ENCODE results near the gene SPIB. TPM values are rescaled to one million over a fixed set of nuclear protein-coding genes. Genes with fewer than 3 reads are reported as not detected.
"Not testable (repeated sequence)": the region's sequence is repeated elsewhere in the genome, so short reads cannot be mapped to it uniquely, and the experiment has no call there.

The SPIB gene
- total RNA-seq, 8 experiments from 2014 or later, result 0.09 to 2.6 (median 0.47) TPM; not detected in 2

GRCh38 chr19:50383001-50383851 lies 35.5 kb upstream of the SPIB start:
- ATAC-seq (replicated peaks in 6 of 8), result no peak
- in situ Hi-C loops (cut with MboI; ENCODE audit: low pct_unique_long_range_greater_than_20kb in 2 of 9, low sequenced_read_pairs in 9 of 9, unreplicated experiment in 9 of 9), result no loop called here

GRCh38 chr19:50383852-50384684 lies 34.7 kb upstream of the SPIB start, which contains the start of gene POLD1:
TSS of gene POLD1 (plus strand) at chr19:50384347. CDS start at chr19:50398852, 14,505 bp downstream.
- 4% methylated on average over 5 of the region's 78 CpGs; no CpG with 5 or more reads in 9 of the 10 experiments for WGBS, 10 experiments
- H3K4me3 ChIP-seq, result peak within 1 kb of the TSS; percentile 42 to 66 (median 51)
- ATAC-seq (replicated peaks in 6 of 8), result peak; percentile 67 to 89 (median 84)
- H3K27ac ChIP-seq, result peak within 1 kb of the TSS; percentile 43 to 47
- in situ Hi-C loops (cut with MboI; ENCODE audit: low pct_unique_long_range_greater_than_20kb in 2 of 9, low sequenced_read_pairs in 9 of 9, unreplicated experiment in 9 of 9), result no loop called here
- H3K4me1 ChIP-seq (replicated peaks in 1 of 2), result peaks cover 8% of the 10 kb centered on the region in 2 donors

More at GRCh38 chr19:50383001-50383851, 35.5 kb upstream of the SPIB start:
- H3K4me1 ChIP-seq (replicated peaks in 1 of 2), result peaks cover 8% of the 10 kb centered on the region in 2 donors
- 7 to 100% (median 75%) methylated on average over 1 to 12 of the region's 21 CpGs; no CpG with 5 or more reads in 2 of the 10 experiments for WGBS, 10 experiments
- peak overlapping the region; percentile 42 to 66 (median 51) for H3K4me3 ChIP-seq
- peak overlapping the region; percentile 25 to 43 for H3K27ac ChIP-seq

- in situ Hi-C loops (cut with MboI; ENCODE audit: low pct_unique_long_range_greater_than_20kb in 2 of 9, low sequenced_read_pairs in 9 of 9, unreplicated experiment in 9 of 9), result no loop called here
- peaks cover 8% of the 10 kb centered on the region in 2 donors for H3K4me1 ChIP-seq (replicated peaks in 1 of 2)
- ATAC-seq (replicated peaks in 6 of 8), result peak in 6 of 8 experiments; percentile 1 to 15 (median 3)
- peak overlapping the region; percentile 42 to 66 (median 51) for H3K4me3 ChIP-seq
- WGBS, 10 experiments, result 0 to 44% (median 6%) methylated on average over 3 to 23 of the region's 26 CpGs; no CpG with 5 or more reads in 1 of the 10 experiments
- H3K27ac ChIP-seq, result peak overlapping the region; percentile 36 to 47
Measured at GRCh38 chr19:50384685-50385535, 33.8 kb upstream of the SPIB start.

- Histone ChIP-seq H3K4me1 (replicated peaks in 1 of 2) (peaks cover 8% of the 10 kb centered on the region in 2 donors), H3K4me3 (no peak overlapping the region), H3K27ac (no peak overlapping the region)
- in situ Hi-C loops (cut with MboI; ENCODE audit: low pct_unique_long_range_greater_than_20kb in 2 of 9, low sequenced_read_pairs in 9 of 9, unreplicated experiment in 9 of 9), result no loop called here
- WGBS, 10 experiments, result 80 to 97% (median 90%) methylated on average over 3 to 10 of the region's 21 CpGs; no CpG with 5 or more reads in 2 of the 10 experiments
- ATAC-seq (replicated peaks in 6 of 8), result no peak
Measured at GRCh38 chr19:50387176-50387867, 31.4 kb upstream of the SPIB start.

- H3K4me1 ChIP-seq (replicated peaks in 1 of 2), result peaks cover 8% of the 10 kb centered on the region in 2 donors
- in situ Hi-C loops (cut with MboI; ENCODE audit: low pct_unique_long_range_greater_than_20kb in 2 of 9, low sequenced_read_pairs in 9 of 9, unreplicated experiment in 9 of 9), result no loop called here
- no peak overlapping the region for H3K4me3 ChIP-seq
- 93 to 100% (median 100%) methylated on average over 1 to 5 of the region's 8 CpGs; no CpG with 5 or more reads in 5 of the 10 experiments for WGBS, 10 experiments
- ATAC-seq (replicated peaks in 6 of 8), result no peak
- H3K27ac ChIP-seq, result no peak overlapping the region
Measured at GRCh38 chr19:50387868-50388245, 30.9 kb upstream of the SPIB start.

GRCh38 chr19:50390295-50390694 lies 28.4 kb upstream of the SPIB start:
- 80 to 100% (median 96%) methylated on average over 1 to 3 of the region's 3 CpGs; no CpG with 5 or more reads in 5 of the 10 experiments for WGBS, 10 experiments
- ATAC-seq (replicated peaks in 6 of 8); H3K27ac ChIP-seq; H3K4me1 ChIP-seq (replicated peaks in 1 of 2); H3K4me3 ChIP-seq; in situ Hi-C loops (cut with MboI; ENCODE audit: low pct_unique_long_range_greater_than_20kb in 2 of 9, low sequenced_read_pairs in 9 of 9, unreplicated experiment in 9 of 9): not testable (repeated sequence)

- ATAC-seq (replicated peaks in 6 of 8); H3K27ac ChIP-seq; H3K4me1 ChIP-seq (replicated peaks in 1 of 2); in situ Hi-C loops (cut with MboI; ENCODE audit: low pct_unique_long_range_greater_than_20kb in 2 of 9, low sequenced_read_pairs in 9 of 9, unreplicated experiment in 9 of 9); H3K4me3 ChIP-seq: not testable (repeated sequence)
- WGBS, 10 experiments, result 100% methylated on average over 5 of the region's 23 CpGs; no CpG with 5 or more reads in 9 of the 10 experiments
Measured at GRCh38 chr19:50390952-50391351, 27.8 kb upstream of the SPIB start.

GRCh38 chr19:50392759-50393158 lies 26.0 kb upstream of the SPIB start:
- H3K4me3 ChIP-seq, result no peak overlapping the region
- WGBS, 10 experiments, result 86 to 100% (median 100%) methylated on average over 1 to 5 of the region's 5 CpGs
- no peak overlapping the region for H3K27ac ChIP-seq
- ATAC-seq (replicated peaks in 6 of 8), result no peak
- in situ Hi-C loops (cut with MboI; ENCODE audit: low pct_unique_long_range_greater_than_20kb in 2 of 9, low sequenced_read_pairs in 9 of 9, unreplicated experiment in 9 of 9), result no loop called here
- no peaks in the 10 kb centered on the region for H3K4me1 ChIP-seq (replicated peaks in 1 of 2)

- Histone ChIP-seq H3K4me3 (no peak overlapping the region), H3K27ac (peak overlapping the region in 1 of 2 donors; percentile 22), H3K4me1 (replicated peaks in 1 of 2) (no peaks in the 10 kb centered on the region)
- peak in 3 of 8 experiments; percentile 17 to 80 (median 69) for ATAC-seq (replicated peaks in 6 of 8)
- 70 to 100% (median 96%) methylated on average over 1 to 3 of the region's 4 CpGs; no CpG with 5 or more reads in 2 of the 10 experiments for WGBS, 10 experiments
- in situ Hi-C loops (cut with MboI; ENCODE audit: low pct_unique_long_range_greater_than_20kb in 2 of 9, low sequenced_read_pairs in 9 of 9, unreplicated experiment in 9 of 9), result no loop called here
Measured at GRCh38 chr19:50393589-50393988, 25.1 kb upstream of the SPIB start.

- WGBS, 10 experiments, result 95 to 100% (median 96%) methylated on average over 3 to 7 of the region's 9 CpGs; no CpG with 5 or more reads in 7 of the 10 experiments
- peak in 1 of 8 experiments; percentile 13 for ATAC-seq (replicated peaks in 6 of 8)
- no peaks in the 10 kb centered on the region for H3K4me1 ChIP-seq (replicated peaks in 1 of 2)
- peak overlapping the region in 1 of 2 donors; percentile 22 for H3K27ac ChIP-seq
- in situ Hi-C loops (cut with MboI; ENCODE audit: low pct_unique_long_range_greater_than_20kb in 2 of 9, low sequenced_read_pairs in 9 of 9, unreplicated experiment in 9 of 9), result no loop called here
- H3K4me3 ChIP-seq, result no peak overlapping the region
Measured at GRCh38 chr19:50394017-50394416, 24.7 kb upstream of the SPIB start.

- Histone ChIP-seq H3K4me1 (replicated peaks in 1 of 2) (no peaks in the 10 kb centered on the region), H3K27ac (no peak overlapping the region), H3K4me3 (no peak overlapping the region)
- in situ Hi-C loops (cut with MboI; ENCODE audit: low pct_unique_long_range_greater_than_20kb in 2 of 9, low sequenced_read_pairs in 9 of 9, unreplicated experiment in 9 of 9), result no loop called here
- no peak for ATAC-seq (replicated peaks in 6 of 8)
- 76 to 100% (median 94%) methylated on average over 2 to 7 of the region's 13 CpGs; no CpG with 5 or more reads in 5 of the 10 experiments for WGBS, 10 experiments
Measured at GRCh38 chr19:50398675-50399367, 19.9 kb upstream of the SPIB start.

Data from motor neuron (in vitro differentiated cells).